Liver (tissue), 9 donors: ENCODE data around the gene TRERF1. TPM values are rescaled to one million over a fixed set of nuclear protein-coding genes. Genes with fewer than 3 reads are reported as not detected.

Experiments used
- DNase-seq: peaks from one replicate; pipeline ENCODE4 v3.0.0-alpha.2; 2017; ENCODE audit warnings: low spot score
- H3K27ac ChIP-seq, 2 donors: one replicate each; pipeline ENCODE4 v1.7.0; 2013; ENCODE audit warnings: inconsistent platforms in 2 of 2, low read length in 2 of 2, control low read depth in 1 of 2, low read depth in 1 of 2, mild to moderate bottlenecking in 1 of 2
- H3K27me3 ChIP-seq, 4 donors: one replicate each; pipeline versions ENCODE4 v1.6.1 to v1.7.0; 2013; ENCODE audit warnings: low read length in 3 of 4, inconsistent platforms in 1 of 4, mild to moderate bottlenecking in 1 of 4, moderate library complexity in 1 of 4; ENCODE audit not compliant: control insufficient read depth in 4 of 4, insufficient read depth in 4 of 4
- H3K36me3 ChIP-seq, 4 donors: one replicate each; pipeline versions ENCODE4 v1.6.1 to v1.7.0; 2013; ENCODE audit warnings: low read length in 3 of 4, mild to moderate bottlenecking in 3 of 4, low read depth in 1 of 4, moderate library complexity in 1 of 4; ENCODE audit not compliant: control insufficient read depth in 4 of 4, insufficient read depth in 3 of 4
- H3K4me1 ChIP-seq, 4 donors: one replicate each; pipeline versions ENCODE4 v1.6.1 to v1.7.0; 2013; ENCODE audit warnings: low read length in 3 of 4, mild to moderate bottlenecking in 3 of 4, moderate library complexity in 1 of 4; ENCODE audit not compliant: control insufficient read depth in 4 of 4, insufficient read depth in 4 of 4
- H3K4me3 ChIP-seq, 3 donors: one replicate each; pipeline versions ENCODE4 v1.6.1 to v1.7.0; 2013; ENCODE audit warnings: low read length in 3 of 3, control low read depth in 1 of 3, low read depth in 1 of 3, mild to moderate bottlenecking in 1 of 3
- H3K9ac ChIP-seq, 2 donors: one replicate each; pipeline ENCODE4 v1.7.0; 2013; ENCODE audit warnings: low read length in 2 of 2, mild to moderate bottlenecking in 2 of 2, moderate library complexity in 2 of 2, control low read depth in 1 of 2, low read depth in 1 of 2
- H3K9me3 ChIP-seq, 4 donors: one replicate each; pipeline versions ENCODE4 v1.6.1 to v1.7.0; 2013; ENCODE audit warnings: low read length in 3 of 4; ENCODE audit not compliant: control insufficient read depth in 4 of 4
- CTCF ChIP-seq: fragments of 150-350 bp; IDR thresholded peaks from 2 replicates; pipeline ENCODE4 v1.5.1; 2017; ENCODE audit warnings: improper control_type of control experiment, low read depth, low read length; ENCODE audit not compliant: missing input control
- EGR1 ChIP-seq, 2 donors: IDR thresholded peaks; 2 replicates each; pipeline ENCODE4 v1.6.1; 2016 to 2018; ENCODE audit warnings: antibody characterized with exemption in 2 of 2, low read depth in 2 of 2
- FOXA1 ChIP-seq: IDR thresholded peaks from 2 replicates; pipeline ENCODE4 v1.6.1; 2016; ENCODE audit warnings: antibody characterized with exemption
- FOXA2 ChIP-seq: IDR thresholded peaks from 2 replicates; pipeline ENCODE4 v1.6.1; 2016; ENCODE audit warnings: antibody characterized with exemption
- GABPA ChIP-seq, 2 donors: IDR thresholded peaks in 1 of 2; conservative IDR thresholded peaks in 1 of 2; 2 replicates each; pipeline ENCODE4 v1.6.1; 2016; ENCODE audit warnings: antibody characterized with exemption in 2 of 2, mild to moderate bottlenecking in 1 of 2, moderate library complexity in 1 of 2
- HNF4A ChIP-seq, 2 donors: conservative IDR thresholded peaks; 2 replicates each; pipeline ENCODE4 v1.6.1; 2016; ENCODE audit warnings: antibody characterized with exemption in 2 of 2, mild to moderate bottlenecking in 2 of 2
- HNF4G ChIP-seq: IDR thresholded peaks from 2 replicates; pipeline ENCODE4 v1.6.1; 2016; ENCODE audit warnings: antibody characterized with exemption
- JUND ChIP-seq, 2 donors: IDR thresholded peaks; 2 replicates each; pipeline ENCODE4 v1.6.1; 2016; ENCODE audit warnings: antibody characterized with exemption in 2 of 2
- NR2F2 ChIP-seq: IDR thresholded peaks from 2 replicates; pipeline ENCODE4 v1.6.1; 2016; ENCODE audit warnings: antibody characterized with exemption
- RAD21 ChIP-seq, 2 donors: IDR thresholded peaks; 2 replicates each; pipeline ENCODE4 v1.6.1; 2016; ENCODE audit warnings: antibody characterized with exemption in 2 of 2, mild to moderate bottlenecking in 2 of 2
- REST ChIP-seq: IDR thresholded peaks from 2 replicates; pipeline ENCODE4 v1.6.1; 2016; ENCODE audit warnings: antibody characterized with exemption, mild to moderate bottlenecking
- RXRA ChIP-seq, 2 donors: IDR thresholded peaks; 2 replicates each; pipeline ENCODE4 v1.6.1; 2017 to 2018; ENCODE audit warnings: antibody characterized with exemption in 2 of 2, mild to moderate bottlenecking in 1 of 2
- SP1 ChIP-seq: IDR thresholded peaks from 2 replicates; pipeline ENCODE4 v1.6.1; 2018; ENCODE audit warnings: antibody characterized with exemption, mild to moderate bottlenecking
- TAF1 ChIP-seq: conservative IDR thresholded peaks from 2 replicates; pipeline ENCODE4 v1.6.1; 2016; ENCODE audit warnings: antibody characterized with exemption, mild to moderate bottlenecking
- YY1 ChIP-seq: IDR thresholded peaks from 2 replicates; pipeline ENCODE4 v1.6.1; 2016; ENCODE audit warnings: antibody characterized with exemption, mild to moderate bottlenecking
- ZBTB33 ChIP-seq: IDR thresholded peaks from 2 replicates; pipeline ENCODE4 v1.6.1; 2016; ENCODE audit warnings: antibody characterized with exemption
- WGBS: extraction: QIAGEN DNeasy Blood & Tissue Kit; methylation state at CpG from one replicate; pipeline ENCODE4 v1.1.7; 2013; 5-methylcytosine and 5-hydroxymethylcytosine counted together
- polyA plus RNA-seq, 2 donors: library from polyadenylated mRNA; stranded (reverse) in 1 of 2; unstranded in 1 of 2; fragments of 200-250 nt in 1 of 2; fragments of >200 nt in 1 of 2; fragmentation: Nextera tagmentation in 1 of 2; extraction: Ambion mirVana in 1 of 2; gene quantifications; one replicate each; pipeline versions ENCODE4 v1.2.1 to v1.2.3, GENCODE V29; 2013 to 2015
- total RNA-seq, 2 donors: library from RNA; depleted of rRNA; stranded (reverse); fragments of >200 nt; gene quantifications; one replicate each; pipeline ENCODE4 v1.2.3, GENCODE V29; 2014
- TF ChIP-seq, protein P1 (sequence below): IDR thresholded peaks from 2 replicates; pipeline ENCODE4 v1.6.1; 2016; ENCODE audit warnings: antibody characterized with exemption
- TF ChIP-seq, protein P2 (sequence below): IDR thresholded peaks from 2 replicates; pipeline ENCODE4 v1.6.1; 2016; ENCODE audit warnings: antibody characterized with exemption
- donor health status: healthy.
- donor health status: healthy.
- donor health status: healthy.
- donor health status: healthy.
- donor health status: healthy.

Gene TRERF1
- total and polyA plus RNA-seq, 4 donors = 0.33 to 1.3 (median 0.68) TPM

DNA sequence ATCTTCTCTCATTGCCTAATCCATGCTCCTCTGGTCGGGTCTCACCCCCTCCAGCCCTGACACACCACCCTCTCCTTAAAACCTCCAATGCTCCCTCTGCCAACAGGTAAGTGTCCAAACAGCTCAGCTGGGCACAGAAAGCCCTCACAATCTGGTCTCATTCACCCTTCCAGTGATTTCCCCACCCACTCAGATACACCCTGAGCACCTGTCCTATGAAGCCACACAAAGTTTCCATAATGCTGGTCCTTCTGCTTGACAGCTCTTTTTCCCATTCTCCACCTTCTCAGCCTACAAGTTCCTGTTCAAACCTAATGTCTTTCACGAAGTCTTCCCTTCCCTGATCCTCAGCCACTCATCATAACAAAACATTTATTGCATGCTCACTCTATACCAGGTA, 164.0 kb downstream of the TRERF1 start:
- no peak overlapping the region for H3K27ac ChIP-seq
- H3K9ac ChIP-seq = no peak overlapping the region
- TF ChIP-seq RAD21 (IDR thresholded peaks at IDR 0.05) (no peak), GABPA (IDR thresholded peaks at IDR 0.05 in 1 of 2, conservative IDR thresholded peaks at IDR 0.05 in 1 of 2) (no peak), HNF4A (conservative IDR thresholded peaks at IDR 0.05) (no peak), FOXA2 (no peak), ZBTB33 (no peak), HNF4G (no peak), FOXA1 (no peak), CTCF (no peak), NR2F2 (no peak), EGR1 (IDR thresholded peaks at IDR 0.05; ENCODE audit: low read depth in 2 of 2) (no peak), SP1 (no peak)
- TF ChIP-seq, protein P1, sequence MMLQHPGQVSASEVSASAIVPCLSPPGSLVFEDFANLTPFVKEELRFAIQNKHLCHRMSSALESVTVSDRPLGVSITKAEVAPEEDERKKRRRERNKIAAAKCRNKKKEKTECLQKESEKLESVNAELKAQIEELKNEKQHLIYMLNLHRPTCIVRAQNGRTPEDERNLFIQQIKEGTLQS = no peak
- no peaks in the 10 kb centered on the region for H3K9me3 ChIP-seq
- no peaks in the 10 kb centered on the region for H3K27me3 ChIP-seq
- 84% methylated on average over 2 of the region's 2 CpGs for WGBS
- no peak for DNase-seq
- H3K4me3 ChIP-seq = no peak overlapping the region
- no peaks in the 10 kb centered on the region for H3K36me3 ChIP-seq
- H3K4me1 ChIP-seq = no peaks in the 10 kb centered on the region

GRCh38 chr6:42281570-42281969, 170.2 kb downstream of the TRERF1 start:
- Histone ChIP-seq H3K4me1 (peaks cover 0 to 6% (median 0%) of the 10 kb centered on the region in 4 donors), H3K4me3 (no peak overlapping the region), H3K27me3 (no peaks in the 10 kb centered on the region), H3K27ac (no peak overlapping the region), H3K36me3 (no peaks in the 10 kb centered on the region), H3K9ac (no peak overlapping the region), H3K9me3 (no peaks in the 10 kb centered on the region)
- 65% methylated on average over 7 of the region's 7 CpGs for WGBS
- DNase-seq = no peak
- TF ChIP-seq SP1 = no peak
- TF ChIP-seq YY1 = no peak
- no peak for TF ChIP-seq FOXA2
- no peak for TF ChIP-seq HNF4A (conservative IDR thresholded peaks at IDR 0.05)
- TF ChIP-seq FOXA1 = no peak
- no peak for TF ChIP-seq TAF1
- TF ChIP-seq RAD21 (IDR thresholded peaks at IDR 0.05) = no peak
- no peak for TF ChIP-seq REST
- TF ChIP-seq CTCF = no peak
- TF ChIP-seq HNF4G = no peak
- TF ChIP-seq JUND (IDR thresholded peaks at IDR 0.05) = no peak
- no peak for TF ChIP-seq EGR1 (IDR thresholded peaks at IDR 0.05; ENCODE audit: low read depth in 2 of 2)
- no peak for TF ChIP-seq GABPA (IDR thresholded peaks at IDR 0.05 in 1 of 2, conservative IDR thresholded peaks at IDR 0.05 in 1 of 2)
- no peak for TF ChIP-seq RXRA (IDR thresholded peaks at IDR 0.05)
- TF ChIP-seq NR2F2 = no peak
- no peak for TF ChIP-seq ZBTB33
- TF ChIP-seq, protein P1 = no peak
- TF ChIP-seq, protein P2, sequence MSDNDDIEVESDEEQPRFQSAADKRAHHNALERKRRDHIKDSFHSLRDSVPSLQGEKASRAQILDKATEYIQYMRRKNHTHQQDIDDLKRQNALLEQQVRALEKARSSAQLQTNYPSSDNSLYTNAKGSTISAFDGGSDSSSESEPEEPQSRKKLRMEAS = no peak
